Inferior parietal cortex (tissue), 1 donor: ENCODE results near the gene DOCK2.
"Not testable (repeated sequence)": the region's sequence is repeated elsewhere in the genome, so short reads cannot be mapped to it uniquely, and the experiment has no call there.

Experiments
- DNase-seq: peaks from one replicate; pipeline ENCODE4 v3.0.0-alpha.2; 2016; ENCODE audit errors: extremely low spot score

DOCK2 gene

GRCh38 chr5:169942181-169942580 lies 305.1 kb downstream of the DOCK2 start:
- no peak for DNase-seq

DNA sequence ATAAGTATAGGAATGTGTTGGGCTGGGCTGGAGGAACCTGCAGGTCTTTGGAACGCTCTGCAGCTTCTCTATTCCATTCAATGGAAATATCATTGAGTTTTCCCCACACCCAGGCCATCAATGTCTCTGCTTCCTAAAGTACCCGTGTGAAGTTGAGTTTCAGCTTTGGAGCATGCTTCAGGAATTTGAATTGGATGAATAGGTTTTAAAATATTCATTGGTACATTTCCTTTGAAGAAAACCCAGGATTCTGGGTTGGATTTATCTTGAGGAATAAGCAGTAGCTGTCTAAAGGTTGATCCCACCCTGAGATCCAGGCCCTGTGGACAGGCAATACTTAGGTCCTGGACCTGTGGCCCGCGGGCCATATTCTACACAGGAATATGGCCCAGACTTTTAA lies 306.0 kb downstream of the DOCK2 start:
- DNase-seq, result no peak

- no peak for DNase-seq
Observed at GRCh38 chr5:169944115-169944514, 307.0 kb downstream of the DOCK2 start.

DNA sequence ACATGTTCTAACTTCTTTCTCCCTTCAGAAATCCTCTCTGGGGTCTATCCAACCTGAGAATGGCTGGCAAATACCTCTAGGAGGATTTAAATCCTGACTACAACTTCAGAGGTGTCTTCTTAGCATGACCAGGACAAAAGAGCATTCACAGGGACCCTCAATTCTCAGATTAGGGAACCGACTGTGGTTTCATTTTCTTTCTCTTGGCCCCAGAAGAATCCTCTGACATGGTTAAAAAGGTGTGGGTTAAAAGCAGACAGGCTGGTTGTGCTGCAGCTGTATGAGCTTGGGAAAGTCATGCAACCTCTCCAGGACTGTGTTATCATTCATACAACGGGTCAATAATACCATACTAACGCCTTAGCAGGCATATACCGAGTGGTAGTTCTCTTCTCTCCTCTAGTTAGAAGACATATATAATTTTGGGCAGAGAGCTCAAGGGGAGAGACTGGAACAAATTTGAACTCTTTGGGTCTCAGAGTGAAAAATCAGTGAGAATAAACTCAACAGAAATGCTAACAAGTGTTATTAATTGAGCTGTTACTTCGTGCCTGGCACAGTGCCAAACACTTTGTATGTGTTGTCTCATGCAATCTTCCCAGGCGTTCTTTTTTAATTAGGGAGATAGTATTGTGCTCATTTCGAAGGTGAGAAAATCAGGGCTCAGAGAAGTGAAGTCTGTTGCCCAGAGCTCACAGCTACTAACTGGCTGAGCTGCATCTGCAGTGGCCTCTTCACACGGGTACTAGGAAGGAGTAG lies 308.0 kb downstream of the DOCK2 start:
- no peak for DNase-seq

- peak; percentile 61 for DNase-seq
Observed at GRCh38 chr5:169945831-169946261, 308.8 kb downstream of the DOCK2 start.

- no peak for DNase-seq
Observed at GRCh38 chr5:169946743-169947295, 309.7 kb downstream of the DOCK2 start.

GRCh38 chr5:169950333-169950732 lies 313.3 kb downstream of the DOCK2 start:
- DNase-seq, result no peak

DNA sequence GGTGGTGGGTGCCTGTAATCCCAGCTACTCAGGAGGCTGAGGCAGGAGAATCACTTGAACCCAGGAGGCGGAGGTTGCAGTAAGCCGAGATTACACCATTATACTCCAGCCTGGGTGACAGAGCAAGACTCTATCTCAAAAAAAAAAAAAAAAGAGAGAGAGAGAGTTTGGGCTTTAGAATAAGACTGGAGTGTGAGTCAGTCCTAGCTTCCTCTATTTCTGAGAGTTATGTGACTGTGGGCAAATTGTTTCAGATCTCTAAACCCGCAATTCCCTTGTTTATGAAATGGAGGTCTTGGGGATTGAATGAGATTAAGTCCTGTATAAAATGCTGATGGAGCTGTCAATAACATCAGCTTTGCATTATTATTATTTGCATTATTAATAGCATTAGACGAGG lies 316.1 kb downstream of the DOCK2 start:
- not testable (repeated sequence) for DNase-seq

DNA sequence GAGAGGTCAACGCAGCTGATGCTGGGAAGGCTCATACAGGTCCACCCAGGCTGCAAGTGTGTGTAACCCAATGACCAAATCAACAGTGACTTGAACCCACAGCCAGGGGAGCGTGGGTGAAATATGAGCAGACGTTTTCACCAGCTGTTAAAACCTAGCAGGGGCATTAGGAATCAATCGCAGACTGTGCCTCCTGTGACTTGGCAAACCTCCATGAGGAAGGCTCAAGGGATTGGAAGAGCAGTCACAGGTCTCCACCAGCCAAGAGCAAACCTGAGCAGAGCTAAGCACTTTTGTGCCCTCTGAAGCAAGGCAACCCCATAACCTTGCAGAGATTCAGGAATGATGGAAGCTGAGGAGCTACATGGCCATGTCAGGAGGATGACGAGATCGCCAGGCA lies 317.7 kb downstream of the DOCK2 start:
- no peak for DNase-seq

DNA sequence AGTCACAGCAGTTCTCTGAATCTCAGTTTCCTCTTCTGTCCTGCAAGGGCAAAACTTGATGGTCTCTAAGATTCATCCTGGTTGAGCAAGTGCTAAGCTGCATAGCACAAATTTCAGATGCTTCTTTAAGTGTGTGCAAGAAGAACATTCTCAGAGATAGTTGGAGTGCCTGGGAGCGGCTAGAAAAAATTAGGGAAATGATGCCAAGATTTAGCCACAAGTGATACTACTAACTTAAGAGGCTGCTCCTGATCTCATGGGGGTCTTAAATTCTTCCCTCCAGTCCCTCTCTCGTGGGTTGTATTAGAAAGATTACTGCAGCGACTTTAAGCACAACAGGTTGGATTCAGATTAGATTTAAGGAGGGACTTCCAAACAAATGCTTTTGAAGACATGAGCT lies 319.1 kb downstream of the DOCK2 start:
- no peak for DNase-seq

DNA sequence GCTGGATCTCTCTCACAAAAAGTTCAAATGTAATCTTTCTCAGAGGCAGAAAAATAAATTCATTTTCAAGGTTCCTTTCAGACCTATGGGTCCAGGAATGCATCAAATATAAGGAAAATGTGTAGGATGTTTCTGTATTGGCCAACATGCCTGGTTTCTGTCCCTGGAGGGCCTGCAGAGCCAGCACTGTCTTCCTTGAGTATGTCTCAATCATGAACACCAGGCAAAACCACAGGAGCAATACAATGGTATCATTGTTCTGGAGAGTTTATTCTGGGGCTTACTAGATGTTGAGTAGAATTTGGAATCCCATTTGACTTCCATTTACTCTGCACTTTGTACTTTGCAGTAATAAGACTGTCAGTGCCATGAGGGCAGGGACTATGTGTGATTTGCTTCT lies 319.7 kb downstream of the DOCK2 start:
- no peak for DNase-seq

GRCh38 chr5:169958278-169958677 lies 321.2 kb downstream of the DOCK2 start:
- no peak for DNase-seq

GRCh38 chr5:169960659-169961058 lies 323.6 kb downstream of the DOCK2 start:
- DNase-seq, result no peak

- DNase-seq, result no peak
Observed at GRCh38 chr5:169964246-169964645, 327.2 kb downstream of the DOCK2 start.

DNA sequence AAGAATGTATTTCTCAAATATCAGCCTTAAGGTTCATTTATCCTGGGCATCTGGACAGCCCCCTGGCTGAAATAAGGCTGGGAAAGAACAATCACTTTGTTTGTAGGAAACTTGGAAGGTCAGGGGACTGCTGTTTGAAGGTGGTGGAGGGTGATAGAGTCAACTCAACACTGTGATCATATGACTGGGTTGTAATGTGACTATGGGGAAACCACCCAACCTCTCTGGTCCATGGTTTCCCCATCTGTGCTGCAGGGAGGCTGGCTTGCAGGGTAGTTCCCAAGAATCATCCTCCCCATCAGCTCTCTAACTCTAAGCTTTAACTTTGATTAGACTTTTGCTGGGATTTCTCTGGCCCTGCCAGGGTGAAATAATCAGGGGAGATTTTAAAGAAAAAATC lies 333.3 kb downstream of the DOCK2 start:
- no peak for DNase-seq

DNA sequence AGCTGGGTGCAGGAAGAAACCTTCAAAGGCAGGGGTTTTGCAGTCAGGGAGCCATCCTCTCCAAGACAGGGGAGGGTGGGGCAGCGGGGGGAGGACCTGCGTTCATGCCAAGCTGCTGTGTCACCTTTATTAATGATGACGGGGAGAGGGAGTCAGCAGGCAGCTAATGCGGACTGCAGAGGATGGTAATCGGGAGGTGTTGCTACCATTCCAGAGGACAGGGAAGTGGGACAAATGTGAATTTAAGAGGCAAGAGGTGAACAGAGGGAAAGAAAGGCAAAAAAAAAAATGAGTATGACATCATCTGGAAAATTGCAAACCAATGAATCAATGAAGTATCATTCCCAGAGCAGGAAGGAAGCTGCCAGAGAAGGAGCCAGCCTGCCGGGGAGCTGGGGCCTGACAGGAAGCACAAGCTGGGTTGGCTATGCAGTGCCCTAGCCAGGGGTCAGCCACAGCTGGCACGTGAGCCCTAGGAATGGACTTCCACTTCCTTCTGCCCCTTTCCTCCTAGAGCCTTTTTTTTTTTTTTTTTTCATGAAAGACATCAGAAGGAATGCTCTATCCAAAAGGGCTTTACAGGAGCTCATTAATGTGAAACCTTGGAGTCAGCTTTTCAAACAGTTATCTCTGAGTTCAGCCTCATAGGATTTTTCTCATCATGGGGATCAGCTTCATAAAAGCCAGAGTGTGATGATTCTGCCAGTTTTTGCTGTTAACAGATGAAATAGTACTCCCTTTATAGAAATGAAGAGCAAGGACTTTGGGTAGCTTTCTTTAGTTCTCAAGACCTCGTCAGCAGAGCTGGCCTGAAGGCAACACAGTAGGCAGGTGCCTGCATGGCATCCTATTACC lies 334.1 kb downstream of the DOCK2 start:
- DNase-seq, result no peak

DNA sequence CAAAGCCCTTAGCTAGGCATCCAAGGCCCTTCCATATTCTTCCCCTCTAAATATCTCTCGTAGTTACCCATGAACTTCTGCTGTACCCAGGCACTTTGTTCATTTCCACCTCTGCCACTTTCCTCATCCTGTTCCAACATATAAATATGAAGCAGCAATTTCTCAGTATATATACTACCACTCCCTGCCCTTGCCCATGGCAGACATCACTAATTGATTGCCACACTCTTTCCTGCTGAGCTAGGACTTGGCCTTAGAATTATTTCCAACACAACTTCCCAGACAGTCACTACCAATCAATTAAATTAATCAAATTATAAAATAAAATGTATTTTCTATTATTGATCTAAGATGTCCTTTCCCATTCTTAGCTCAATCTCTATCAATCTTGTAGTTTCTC lies 334.7 kb downstream of the DOCK2 start:
- DNase-seq, result no peak

- no peak for DNase-seq
Observed at GRCh38 chr5:169973056-169973455, 336.0 kb downstream of the DOCK2 start.

- DNase-seq, result no peak
Observed at GRCh38 chr5:169974121-169974770, 337.2 kb downstream of the DOCK2 start.

GRCh38 chr5:169978714-169979113 lies 341.6 kb downstream of the DOCK2 start:
- peak; percentile 40 for DNase-seq

DNA sequence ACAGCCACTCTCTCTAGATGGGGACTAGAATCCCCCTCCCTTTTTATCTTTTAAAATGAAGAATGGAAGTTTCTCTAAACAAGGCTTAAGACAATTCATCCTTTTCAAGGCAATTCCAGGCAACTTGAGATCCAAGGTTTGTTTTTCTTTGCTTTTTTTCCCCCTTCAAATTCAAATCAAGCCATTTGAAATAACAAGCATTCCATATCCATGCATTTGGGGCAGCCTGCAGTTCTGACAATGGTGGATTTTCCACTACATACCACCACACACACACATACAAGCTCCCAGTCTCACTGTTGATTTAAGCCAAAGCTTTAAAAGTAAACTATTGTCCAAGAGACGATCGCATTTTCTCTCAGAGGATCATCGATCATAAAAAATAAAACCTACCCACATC lies 342.8 kb downstream of the DOCK2 start:
- no peak for DNase-seq

DNA sequence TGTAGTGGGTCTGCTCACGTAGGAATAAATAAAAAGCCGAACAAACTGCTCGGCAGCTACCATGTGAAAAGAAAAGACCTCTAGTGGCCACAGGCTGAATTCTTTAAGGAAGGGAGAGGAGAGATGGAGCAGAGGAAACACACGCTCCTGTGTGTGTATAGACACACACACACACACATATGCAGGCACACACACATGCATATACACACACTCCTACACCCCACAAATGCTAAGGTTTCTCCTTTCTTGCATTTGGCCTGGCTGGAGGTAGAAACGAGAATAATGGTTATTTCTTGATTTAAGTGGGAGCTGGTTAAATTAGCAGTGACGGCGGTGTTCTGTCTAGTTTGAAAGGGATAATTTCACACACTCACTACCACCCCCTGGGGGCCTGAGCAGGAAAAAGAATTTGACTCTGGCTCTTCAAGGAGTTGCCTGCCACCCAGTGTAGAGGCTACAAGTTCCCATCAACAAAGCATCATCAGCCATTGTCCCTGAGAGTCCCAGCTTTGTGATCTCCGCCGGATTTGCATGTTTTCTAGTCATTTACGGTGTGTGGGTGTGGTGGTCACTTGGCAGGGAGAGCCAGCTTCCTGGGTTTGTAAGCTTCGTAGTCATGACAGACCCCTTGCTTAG lies 343.5 kb downstream of the DOCK2 start, which contains the start of gene INSYN2B:
INSYN2B (minus strand) TSS at position 78 of the 636 bp plus-strand sequence. CDS start 96,597 bp downstream, outside the sequence.
- peak; percentile 97 for DNase-seq
